ENCODE data around the gene ZNF436. TPM values are rescaled to one million over a fixed set of nuclear protein-coding genes. Genes with fewer than 3 reads are reported as not detected.

The ZNF436 gene
- 40.3 TPM for total RNA-seq

DNA sequence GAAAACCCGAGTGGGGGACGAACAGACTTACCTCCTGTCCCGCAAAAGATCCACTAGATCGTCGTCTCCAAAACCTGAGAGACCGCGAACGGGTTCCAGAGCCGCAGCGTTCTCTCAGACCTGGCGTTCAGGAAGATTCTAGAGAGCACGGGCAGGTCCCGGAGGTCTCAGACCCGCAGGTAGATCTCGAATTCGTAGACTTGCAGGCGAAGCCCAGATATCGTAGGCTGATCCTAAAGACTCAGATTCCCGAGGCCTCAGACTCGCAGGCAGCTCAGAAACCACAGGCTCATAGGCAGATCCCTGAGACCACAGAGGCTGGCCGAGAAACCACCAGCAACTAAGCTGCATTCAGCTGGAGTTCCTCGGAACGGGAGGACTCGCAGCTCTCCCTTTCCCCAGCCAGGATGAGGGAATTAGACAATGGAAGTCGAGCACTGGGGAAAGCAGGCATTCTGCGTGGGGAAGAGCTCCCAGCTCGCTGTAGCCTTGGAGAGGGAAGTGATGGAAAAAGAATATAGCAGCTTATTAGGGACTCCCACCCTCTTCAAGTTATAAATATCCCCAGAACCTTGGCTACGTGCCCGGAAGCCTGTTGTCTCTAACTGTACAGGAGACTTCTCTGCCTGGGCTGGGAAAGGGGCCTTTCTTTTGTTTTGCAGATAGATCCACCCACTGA, at the start of gene ZNF436:
Gene ZNF436 (minus strand): TSS at position 502 of the 679 bp plus-strand sequence. CDS start 1,831 bp downstream, outside the sequence.

DNA sequence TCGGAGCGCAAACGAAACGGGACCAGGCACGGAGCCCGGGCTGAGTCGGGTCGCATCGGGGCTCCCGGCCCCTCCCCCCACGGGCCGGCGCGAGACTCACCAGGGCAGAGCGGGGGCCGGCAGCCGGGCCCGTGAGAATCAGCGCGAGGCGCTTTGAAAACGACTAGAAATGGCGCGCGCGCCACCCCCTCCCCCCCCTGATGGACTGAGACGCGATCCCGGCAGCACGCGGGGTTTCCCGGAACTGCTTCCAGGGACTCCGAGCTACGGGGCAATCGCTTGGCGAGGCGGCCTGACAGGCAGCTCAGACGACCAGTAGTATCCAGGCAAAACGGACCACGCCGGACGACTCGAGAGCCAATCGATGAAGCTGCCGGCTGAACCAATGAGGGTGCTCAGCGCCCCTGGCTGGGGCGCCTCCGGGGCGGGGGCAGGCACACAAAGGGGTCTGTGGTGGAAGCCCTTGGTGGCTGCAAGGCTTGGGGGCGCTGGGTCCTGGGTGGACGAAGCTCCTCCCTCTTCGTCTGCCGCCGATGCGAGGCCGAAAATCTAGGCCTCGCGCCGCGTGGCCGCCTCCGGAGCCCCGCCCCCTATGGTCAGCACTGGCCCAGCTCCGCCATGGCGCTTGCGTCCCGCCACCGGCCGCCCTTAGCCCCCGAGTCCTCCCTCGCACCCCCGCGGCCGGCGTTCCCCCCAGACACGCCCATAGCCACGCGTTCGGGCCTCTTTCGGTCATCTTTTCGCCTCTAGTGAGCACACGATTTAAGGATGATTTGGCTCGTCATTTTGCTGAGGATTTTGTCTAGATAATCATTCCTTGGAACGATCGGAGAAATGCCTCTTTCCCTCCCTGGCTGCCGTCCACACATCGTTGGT, 25.3 kb downstream of the ZNF436 start, which contains the start of gene HNRNPR:
Gene HNRNPR (minus strand): TSS at position 174 of the 876 bp plus-strand sequence. CDS start 3,276 bp downstream, outside the sequence.

Other genes starting within 250 kb of the ZNF436 start
- 26.1 TPM for gene LUZP1, start 201.0 kb downstream of the ZNF436 start, total RNA-seq
- gene HTR1D, start 152.3 kb downstream of the ZNF436 start, total RNA-seq = not detected
- 200 TPM for gene HNRNPR, start 25.6 kb downstream of the ZNF436 start, total RNA-seq
- gene TCEA3, start 54.9 kb upstream of the ZNF436 start, total RNA-seq = 50.6 TPM
- gene ASAP3, start 114.3 kb upstream of the ZNF436 start, total RNA-seq = 48.7 TPM
- 4.2 TPM for gene E2F2, start 161.4 kb upstream of the ZNF436 start, total RNA-seq
- gene ID3, start 189.7 kb upstream of the ZNF436 start, total RNA-seq = 222 TPM